K562 (cell line): ENCODE data around the gene MALAT1. TPM values are rescaled to one million over a fixed set of nuclear protein-coding genes. Genes with fewer than 3 reads are reported as not detected.

ENCODE experiments used
- CBFB ChIP-seq: sonication (generic); formaldehyde crosslinking; IDR thresholded peaks from 2 replicates; pipeline ENCODE4 v1.4.0; 2020; ENCODE audit warnings: mild to moderate bottlenecking, missing genetic modification reagents
- DDX20 ChIP-seq: fragments of 450-650 bp; IDR thresholded peaks from 2 replicates; pipeline ENCODE4 v1.6.1; 2016; ENCODE audit warnings: missing genetic modification characterization, low read depth, mild to moderate bottlenecking, missing compliant biosample characterization, moderate library complexity
- E2F5 ChIP-seq: sonication (generic); formaldehyde crosslinking; IDR thresholded peaks from 2 replicates; pipeline ENCODE4 v1.8.0; 2022; ENCODE audit warnings: mild to moderate bottlenecking, missing genetic modification reagents
- FOXK1 ChIP-seq: sonication (generic); formaldehyde crosslinking; IDR thresholded peaks from 2 replicates; pipeline ENCODE4 v1.8.0; 2022; ENCODE audit warnings: missing genetic modification reagents, mild to moderate bottlenecking, borderline replicate concordance
- FOXO4 ChIP-seq: fragments of 450-650 bp; formaldehyde crosslinking; IDR thresholded peaks from 2 replicates; pipeline ENCODE4 v1.4.0; 2020; ENCODE audit warnings: mild to moderate bottlenecking, moderate library complexity
- HNRNPUL1 ChIP-seq: fragments of 200-400 bp; formaldehyde crosslinking; IDR thresholded peaks from 2 replicates; pipeline ENCODE4 v1.6.1; 2017; ENCODE audit warnings: low read length
- KLF16 ChIP-seq: IDR thresholded peaks from 2 replicates; pipeline ENCODE4 v1.6.1; 2016; ENCODE audit warnings: antibody characterized with exemption
- MCM7 ChIP-seq, 2 experiments: fragments of 450-650 bp; IDR thresholded peaks; 2 replicates each; pipeline ENCODE4 v1.6.1; 2016 to 2018
- MEIS2 ChIP-seq: fragments of 450-650 bp; IDR thresholded peaks from 2 replicates; pipeline ENCODE4 v1.6.1; 2014; ENCODE audit warnings: mild to moderate bottlenecking; ENCODE audit not compliant: partially characterized antibody
- SIX5 ChIP-seq, 2 experiments: IDR thresholded peaks; 2 replicates each; pipeline ENCODE4 v1.6.1; 2011; ENCODE audit warnings: low read length in 2 of 2, borderline replicate concordance in 1 of 2, low read depth in 1 of 2, mild to moderate bottlenecking in 1 of 2, moderate library complexity in 1 of 2; ENCODE audit not compliant: insufficient read depth in 1 of 2
- SOX6 ChIP-seq: fragments of 450-650 bp; IDR thresholded peaks from 2 replicates; pipeline ENCODE4 v1.6.1; 2014; ENCODE audit warnings: mild to moderate bottlenecking
- STAT5A ChIP-seq: IDR thresholded peaks from 2 replicates; pipeline ENCODE4 v1.6.1; 2012; ENCODE audit warnings: low read length, inconsistent platforms, borderline replicate concordance
- TARDBP ChIP-seq: fragments of 450-650 bp; IDR thresholded peaks from 2 replicates; pipeline ENCODE4 v1.6.1; 2016
- TRIM24 ChIP-seq, 2 experiments: fragments of 450-650 bp; IDR thresholded peaks; 2 replicates each; pipeline ENCODE4 v1.6.1; 2016
- ZBTB2 ChIP-seq: fragments of 450-650 bp; IDR thresholded peaks from 2 replicates; pipeline ENCODE4 v1.6.1; 2016; ENCODE audit warnings: antibody characterized with exemption
- ZBTB26 ChIP-seq: fragments of 450-650 bp; formaldehyde crosslinking; IDR thresholded peaks from 2 replicates; pipeline ENCODE4 v1.4.0; 2022; ENCODE audit warnings: missing genetic modification characterization
- ZC3H4 ChIP-seq: sonication (generic); formaldehyde crosslinking; IDR thresholded peaks from 2 replicates; pipeline ENCODE4 v1.9.0; 2021; ENCODE audit warnings: missing genetic modification reagents, borderline replicate concordance
- ZHX1 ChIP-seq: fragments of 150-350 bp; conservative IDR thresholded peaks from 2 replicates; pipeline ENCODE4 v1.6.1; 2014; ENCODE audit warnings: low read length
- ZNF3 ChIP-seq: fragments of 250-450 bp; sonication (Bioruptor Pico); IDR thresholded peaks from 2 replicates; pipeline ENCODE4 v1.5.0; 2021; ENCODE audit warnings: mild to moderate bottlenecking, moderate library complexity
- ZNF785 ChIP-seq: fragments of 250-450 bp; sonication (Bioruptor Pico); IDR thresholded peaks from 2 replicates; pipeline ENCODE4 v1.4.0; 2020; ENCODE audit warnings: mild to moderate bottlenecking
- ZSCAN32 ChIP-seq: fragments of 450-650 bp; formaldehyde crosslinking; IDR thresholded peaks from 2 replicates; pipeline ENCODE4 v1.4.0; 2020; ENCODE audit warnings: mild to moderate bottlenecking, moderate library complexity
- polyA plus RNA-seq, 8 experiments: library from polyadenylated mRNA; depleted of rRNA in 4 of 8; stranded (reverse) in 5 of 8; unstranded in 3 of 8; fragments of >200 nt; fragmentation: Nextera tagmentation in 2 of 8; fragmentation: Illumina TruSeq in 1 of 8; extraction: Ambion mirVana in 2 of 8; extraction: Trizol in 1 of 8; gene quantifications; 2 replicates each; pipeline versions ENCODE4 v1.2.1 to v1.2.3, GENCODE V29; 2011 to 2014; ENCODE audit warnings: inconsistent platforms in 1 of 8, missing spikeins in 1 of 8
- total RNA-seq, 7 experiments: library from RNA; depleted of rRNA in 6 of 7; stranded (reverse); fragments of >200 nt in 6 of 7; fragmentation: Illumina TruSeq in 2 of 7; extraction: Trizol in 2 of 7; gene quantifications; 2 replicates each; pipeline versions ENCODE4 v1.2.1 to v1.2.3, GENCODE V29; 2011 to 2021; ENCODE audit warnings: low replicate concordance in 1 of 7

MALAT1 gene
- total and polyA plus RNA-seq, 9 of the 15 experiments (the other 6 are each of a cell fraction or from before 2014, with no cell fraction given): 363 to 8,715 (median 2,351) TPM

GRCh38 chr11:65477149-65477965 is 21.5 kb upstream of the MALAT1 start (continued):
- peak; percentile 93; the same call in 1 of the 2 replicates for TF ChIP-seq ZC3H4 (CRISPR knock-in tag)
- no peak for TF ChIP-seq HNRNPUL1
- no peak for TF ChIP-seq FOXO4 (CRISPR knock-in tag)
- peak; percentile 62; the same call in 1 of the 2 replicates for TF ChIP-seq ZBTB2
- no peak for TF ChIP-seq CBFB (CRISPR knock-in tag)
- no peak; the same call in 1 of the 2 replicates for TF ChIP-seq ZBTB26
- no peak for TF ChIP-seq FOXK1 (CRISPR knock-in tag)
- TF ChIP-seq ZSCAN32 (CRISPR knock-in tag): no peak
- TF ChIP-seq ZHX1: no peak
- peak in 1 of 2 experiments; percentile 53; a peak in 1 of 4 replicates for TF ChIP-seq TRIM24 (IDR thresholded peaks at IDR 0.05)
- peak; percentile 17; the same call in 1 of the 2 replicates for TF ChIP-seq TARDBP
- no peak for TF ChIP-seq MEIS2
- no peak for TF ChIP-seq MCM7 (IDR thresholded peaks at IDR 0.05)
- TF ChIP-seq SIX5 (IDR thresholded peaks at IDR 0.05; ENCODE audit: borderline replicate concordance in 1 of 2, insufficient read depth in 1 of 2, low read depth in 1 of 2, low read length in 2 of 2): no peak
- no peak for TF ChIP-seq E2F5 (CRISPR knock-in tag)
- no peak for TF ChIP-seq STAT5A
- TF ChIP-seq SOX6: peak; percentile 36; the same call in 1 of the 2 replicates
- no peak for TF ChIP-seq ZNF3 (CRISPR knock-in tag)
- no peak for TF ChIP-seq DDX20 (tag)
- TF ChIP-seq KLF16: peak; percentile 38; the same call in 1 of the 2 replicates
- TF ChIP-seq ZNF785: no peak
